Tibial nerve (tissue), 4 donors: ENCODE data around the gene KIAA0232. TPM values are rescaled to one million over a fixed set of nuclear protein-coding genes. Genes with fewer than 3 reads are reported as not detected.

ENCODE experiments used
- DNase-seq, 2 donors: peaks; one replicate each; pipeline ENCODE4 v3.0.0-alpha.2; 2019; ENCODE audit warnings: low spot score in 2 of 2
- H3K27ac ChIP-seq, 4 donors: fragments of 200-600 bp; sonication (generic) in 3 of 4; one replicate each; pipeline ENCODE4 v1.5.1; 2017 to 2019; ENCODE audit warnings: mild to moderate bottlenecking in 1 of 4
- H3K27me3 ChIP-seq, 2 donors: fragments of 200-600 bp; sonication (generic) in 1 of 2; one replicate each; pipeline versions ENCODE4 v1.5.1 to v1.6.0; 2017 to 2019
- H3K36me3 ChIP-seq, 3 donors: fragments of 200-600 bp; sonication (generic); one replicate each; pipeline ENCODE4 v1.5.1; 2018 to 2019
- H3K4me1 ChIP-seq, 4 donors: fragments of 200-600 bp; sonication (generic) in 3 of 4; one replicate each; pipeline ENCODE4 v1.5.1; 2017 to 2019
- H3K4me3 ChIP-seq, 4 donors: fragments of 200-600 bp; sonication (generic) in 3 of 4; one replicate each; pipeline ENCODE4 v1.5.1; 2017 to 2019; ENCODE audit warnings: mild to moderate bottlenecking in 1 of 4, moderate library complexity in 1 of 4
- H3K9me3 ChIP-seq, 4 donors: fragments of 200-600 bp; sonication (generic) in 3 of 4; one replicate each; pipeline ENCODE4 v1.5.1; 2017 to 2019
- EP300 ChIP-seq, 2 donors: sonication (generic); formaldehyde crosslinking; IDR thresholded peaks; one replicate each; pipeline ENCODE4 v1.6.1; 2017; ENCODE audit warnings: antibody characterized with exemption in 2 of 2, mild to moderate bottlenecking in 1 of 2
- POLR2A ChIP-seq, 2 donors: fragments of 450-650 bp; IDR thresholded peaks; one replicate each; pipeline ENCODE4 v1.6.1; 2017; ENCODE audit warnings: antibody characterized with exemption in 2 of 2, mild to moderate bottlenecking in 2 of 2, moderate library complexity in 2 of 2
- WGBS, 2 donors: methylation state at CpG; one replicate each; pipeline ENCODE4 v1.1.5; 2018; 5-methylcytosine and 5-hydroxymethylcytosine counted together
- total RNA-seq, 4 donors: library from RNA; depleted of rRNA; stranded (reverse); fragments of >200 nt; gene quantifications; one replicate each; pipeline ENCODE4 v1.1.0, GENCODE V29; 2016
- TF ChIP-seq, protein P1 (sequence below), 5 experiments: fragments of 200-600 bp in 3 of 5; fragments of 450-650 bp in 2 of 5; sonication (generic) in 3 of 5; IDR thresholded peaks; one replicate each; pipeline ENCODE4 v1.5.1; 2016 to 2019; ENCODE audit warnings: antibody characterized with exemption in 5 of 5, mild to moderate bottlenecking in 3 of 5, moderate library complexity in 2 of 5

KIAA0232 gene
- total RNA-seq, 4 donors from 2014 or later, result 36.7 to 57.7 (median 47.0) TPM

DNA sequence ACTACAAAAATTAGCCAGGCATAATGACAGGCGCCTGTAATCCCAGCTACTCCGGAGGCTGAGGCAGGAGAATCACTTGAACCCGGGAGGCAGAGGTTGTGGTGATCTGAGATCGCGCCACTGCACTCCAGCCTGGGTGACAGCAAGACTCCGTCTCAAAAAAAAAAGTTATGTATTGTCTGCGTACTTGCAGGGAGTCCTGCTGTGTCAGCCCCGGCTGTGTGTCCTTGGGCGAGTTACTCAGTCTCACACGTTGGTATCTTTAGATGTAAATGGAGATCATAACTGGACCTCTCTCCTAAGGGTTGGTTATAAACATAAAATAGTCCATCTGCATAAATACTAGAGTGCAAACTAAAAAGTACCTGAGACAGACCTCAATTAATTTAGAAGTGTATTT is 104.4 kb downstream of the KIAA0232 start:
- peaks cover 0 to 7% (median 0%) of the 10 kb centered on the region in 4 donors for H3K9me3 ChIP-seq
- no peaks in the 10 kb centered on the region for H3K27me3 ChIP-seq
- TF ChIP-seq EP300 (IDR thresholded peaks at IDR 0.05), result no peak
- TF ChIP-seq, protein P1, sequence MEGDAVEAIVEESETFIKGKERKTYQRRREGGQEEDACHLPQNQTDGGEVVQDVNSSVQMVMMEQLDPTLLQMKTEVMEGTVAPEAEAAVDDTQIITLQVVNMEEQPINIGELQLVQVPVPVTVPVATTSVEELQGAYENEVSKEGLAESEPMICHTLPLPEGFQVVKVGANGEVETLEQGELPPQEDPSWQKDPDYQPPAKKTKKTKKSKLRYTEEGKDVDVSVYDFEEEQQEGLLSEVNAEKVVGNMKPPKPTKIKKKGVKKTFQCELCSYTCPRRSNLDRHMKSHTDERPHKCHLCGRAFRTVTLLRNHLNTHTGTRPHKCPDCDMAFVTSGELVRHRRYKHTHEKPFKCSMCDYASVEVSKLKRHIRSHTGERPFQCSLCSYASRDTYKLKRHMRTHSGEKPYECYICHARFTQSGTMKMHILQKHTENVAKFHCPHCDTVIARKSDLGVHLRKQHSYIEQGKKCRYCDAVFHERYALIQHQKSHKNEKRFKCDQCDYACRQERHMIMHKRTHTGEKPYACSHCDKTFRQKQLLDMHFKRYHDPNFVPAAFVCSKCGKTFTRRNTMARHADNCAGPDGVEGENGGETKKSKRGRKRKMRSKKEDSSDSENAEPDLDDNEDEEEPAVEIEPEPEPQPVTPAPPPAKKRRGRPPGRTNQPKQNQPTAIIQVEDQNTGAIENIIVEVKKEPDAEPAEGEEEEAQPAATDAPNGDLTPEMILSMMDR (IDR thresholded peaks at IDR 0.05), result no peak
- no peak for TF ChIP-seq POLR2A (IDR thresholded peaks at IDR 0.05)
- H3K36me3 ChIP-seq, result peaks cover 0 to 25% (median 0%) of the 10 kb centered on the region in 3 donors
- 84 to 85% methylated on average over 10 of the region's 10 CpGs for WGBS, 2 donors
- H3K4me3 ChIP-seq, result no peak overlapping the region
- DNase-seq, result no peak
- H3K27ac ChIP-seq, result peak overlapping the region in 1 of 4 donors; percentile 54
- H3K4me1 ChIP-seq, result peaks cover 0 to 40% (median 21%) of the 10 kb centered on the region in 4 donors

DNA sequence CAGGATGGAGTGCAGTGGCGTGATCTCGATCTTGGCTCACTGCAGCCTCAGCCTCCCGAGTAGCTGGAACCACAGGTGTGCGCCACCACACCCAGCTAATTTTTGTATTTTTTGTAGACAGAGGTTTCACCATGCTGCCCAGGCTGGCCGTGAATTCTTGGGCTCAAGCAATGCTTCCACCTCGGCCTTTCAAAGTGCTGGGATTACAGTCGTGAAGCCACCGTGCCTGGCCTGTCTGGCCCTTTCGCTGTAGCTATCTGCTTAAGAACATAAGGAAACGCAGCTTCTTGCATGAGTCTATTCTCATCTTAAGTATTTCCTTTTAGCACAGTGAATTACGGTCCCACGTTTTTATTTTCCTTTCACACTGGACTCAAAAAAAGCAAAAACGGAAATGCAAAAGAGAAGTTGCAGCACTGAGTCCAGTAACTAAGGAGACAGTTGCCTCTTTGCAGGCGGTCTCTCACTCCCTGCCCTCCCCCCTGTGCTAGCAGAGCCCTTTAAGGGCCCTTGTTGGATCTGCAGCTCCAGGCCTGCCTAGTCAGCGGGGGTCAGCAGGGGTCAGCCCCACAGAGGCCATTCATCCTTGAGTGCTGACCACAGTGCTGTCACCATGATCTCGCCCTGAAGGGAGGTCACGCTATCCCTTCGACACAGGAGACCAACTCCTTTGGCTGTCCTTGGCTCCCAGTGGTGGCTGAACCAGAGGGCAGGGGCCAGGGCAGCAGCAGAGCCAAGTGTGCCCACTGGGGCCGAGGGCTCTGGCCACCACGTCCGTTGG is 105.3 kb downstream of the KIAA0232 start:
- Histone ChIP-seq H3K4me1 (peaks cover 0 to 49% (median 30%) of the 10 kb centered on the region in 4 donors), H3K27me3 (no peaks in the 10 kb centered on the region), H3K9me3 (peaks cover 0 to 7% (median 0%) of the 10 kb centered on the region in 4 donors), H3K4me3 (no peak overlapping the region), H3K36me3 (peaks cover 0 to 16% (median 0%) of the 10 kb centered on the region in 3 donors), H3K27ac (peak overlapping the region in 3 of 4 donors; percentile 19 to 60 (median 20))
- peak in 1 of 2 donors; percentile 18 for TF ChIP-seq EP300 (IDR thresholded peaks at IDR 0.05)
- TF ChIP-seq, protein P1 (IDR thresholded peaks at IDR 0.05), result no peak
- no peak for DNase-seq
- 36 to 44% methylated on average over 18 to 20 of the region's 21 CpGs for WGBS, 2 donors

DNA sequence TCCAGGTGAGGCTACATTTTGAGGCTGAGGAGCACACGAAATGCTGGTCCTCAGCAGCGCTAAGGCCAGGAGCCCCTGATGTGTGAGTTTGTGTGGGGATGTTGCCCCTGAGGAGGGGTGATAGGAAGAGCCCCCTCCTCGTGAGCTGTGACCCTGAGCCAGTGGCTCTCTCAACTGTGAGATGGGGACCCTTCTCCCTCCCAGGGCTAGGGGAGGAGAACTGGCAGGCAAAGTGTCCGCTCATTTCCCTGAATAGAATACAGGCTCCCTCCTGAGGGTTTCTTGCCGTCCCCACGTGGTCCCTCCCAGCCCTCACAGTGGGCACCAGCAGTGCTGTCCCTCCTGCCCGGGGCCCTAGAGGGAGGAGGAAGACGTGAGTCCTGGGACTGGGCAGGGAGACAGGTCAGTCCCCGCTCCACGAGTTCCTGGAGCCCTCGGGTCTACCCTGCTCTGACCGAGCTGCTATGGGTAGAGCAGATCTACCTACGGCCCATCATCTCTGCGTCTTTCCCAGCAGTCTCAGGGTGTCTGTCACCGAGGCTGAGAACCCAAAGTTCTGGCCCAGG is 106.1 kb downstream of the KIAA0232 start:
- no peak overlapping the region for H3K4me3 ChIP-seq
- WGBS, 2 donors, result 62 to 78% methylated on average over 14 to 15 of the region's 15 CpGs
- H3K27me3 ChIP-seq, result no peaks in the 10 kb centered on the region
- peak overlapping the region in 3 of 4 donors; percentile 19 to 60 (median 20) for H3K27ac ChIP-seq
- H3K9me3 ChIP-seq, result peaks cover 0 to 7% (median 0%) of the 10 kb centered on the region in 4 donors
- TF ChIP-seq POLR2A (IDR thresholded peaks at IDR 0.05), result no peak
- TF ChIP-seq, protein P1 (IDR thresholded peaks at IDR 0.05), result no peak
- no peak for TF ChIP-seq EP300 (IDR thresholded peaks at IDR 0.05)
- DNase-seq, result no peak
- peaks cover 0 to 52% (median 34%) of the 10 kb centered on the region in 4 donors for H3K4me1 ChIP-seq
- H3K36me3 ChIP-seq, result peaks cover 0 to 8% (median 0%) of the 10 kb centered on the region in 3 donors

DNA sequence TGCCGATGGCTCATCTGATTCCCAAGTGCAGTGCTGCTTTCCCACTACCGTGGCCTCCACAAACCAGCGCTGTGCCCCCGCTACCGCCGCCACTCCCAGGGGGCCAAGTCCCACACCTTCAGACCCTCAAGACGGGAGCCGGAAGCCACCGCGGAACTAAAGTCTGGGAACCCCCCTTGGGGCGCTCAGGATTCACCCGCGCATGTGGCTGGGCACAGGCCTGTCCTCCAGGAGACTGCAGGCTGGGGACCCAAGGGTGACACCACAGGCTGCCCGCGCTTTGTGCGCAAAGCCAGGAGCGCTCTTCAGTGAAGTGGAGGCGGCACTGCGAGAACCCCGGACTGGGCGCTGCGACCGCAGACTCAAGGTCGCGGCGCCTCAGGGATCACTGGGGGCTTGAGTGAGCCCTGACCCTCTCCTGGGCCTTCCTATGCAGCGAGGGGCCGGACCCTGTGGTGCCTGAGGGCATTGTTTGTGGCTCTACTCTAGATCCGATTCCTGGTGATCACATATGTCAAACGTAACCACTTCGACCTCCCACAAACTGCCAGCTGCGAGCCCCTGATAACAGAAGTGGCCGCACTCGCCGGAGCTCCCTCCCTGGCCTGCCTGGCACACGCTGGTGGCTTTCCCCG is 106.7 kb downstream of the KIAA0232 start:
- H3K27ac ChIP-seq, result no peak overlapping the region
- H3K27me3 ChIP-seq, result no peaks in the 10 kb centered on the region
- peaks cover 0 to 52% (median 34%) of the 10 kb centered on the region in 4 donors for H3K4me1 ChIP-seq
- H3K9me3 ChIP-seq, result peaks cover 0 to 7% (median 0%) of the 10 kb centered on the region in 4 donors
- TF ChIP-seq, protein P1 (IDR thresholded peaks at IDR 0.05), result no peak
- TF ChIP-seq POLR2A (IDR thresholded peaks at IDR 0.05) (no peak), EP300 (IDR thresholded peaks at IDR 0.05) (no peak)
- WGBS, 2 donors, result 93 to 96% methylated on average over 24 to 36 of the region's 37 CpGs
- DNase-seq, result no peak
- peaks cover 0 to 3% (median 0%) of the 10 kb centered on the region in 3 donors for H3K36me3 ChIP-seq
- H3K4me3 ChIP-seq, result no peak overlapping the region
